Activated CD4-positive, alpha-beta T cell treated with anti-CD3 and anti-CD28 coated beads, Interleukin-10, Interleukin-2, amounts not matched to agents 100 ng/mL and 50 ng/mL, durations not matched to agents 16 hours and 8 hours (primary cell): Measurements from ENCODE around the gene ISCA2.
"Not testable (repeated sequence)": the region's sequence is repeated elsewhere in the genome, so short reads cannot be mapped to it uniquely, and the experiment has no call there.

Experiments
- DNase-seq: peaks from one replicate; pipeline ENCODE4 v3.0.0-alpha.2; 2020

ISCA2 gene, protein sequence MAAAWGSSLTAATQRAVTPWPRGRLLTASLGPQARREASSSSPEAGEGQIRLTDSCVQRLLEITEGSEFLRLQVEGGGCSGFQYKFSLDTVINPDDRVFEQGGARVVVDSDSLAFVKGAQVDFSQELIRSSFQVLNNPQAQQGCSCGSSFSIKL

DNA sequence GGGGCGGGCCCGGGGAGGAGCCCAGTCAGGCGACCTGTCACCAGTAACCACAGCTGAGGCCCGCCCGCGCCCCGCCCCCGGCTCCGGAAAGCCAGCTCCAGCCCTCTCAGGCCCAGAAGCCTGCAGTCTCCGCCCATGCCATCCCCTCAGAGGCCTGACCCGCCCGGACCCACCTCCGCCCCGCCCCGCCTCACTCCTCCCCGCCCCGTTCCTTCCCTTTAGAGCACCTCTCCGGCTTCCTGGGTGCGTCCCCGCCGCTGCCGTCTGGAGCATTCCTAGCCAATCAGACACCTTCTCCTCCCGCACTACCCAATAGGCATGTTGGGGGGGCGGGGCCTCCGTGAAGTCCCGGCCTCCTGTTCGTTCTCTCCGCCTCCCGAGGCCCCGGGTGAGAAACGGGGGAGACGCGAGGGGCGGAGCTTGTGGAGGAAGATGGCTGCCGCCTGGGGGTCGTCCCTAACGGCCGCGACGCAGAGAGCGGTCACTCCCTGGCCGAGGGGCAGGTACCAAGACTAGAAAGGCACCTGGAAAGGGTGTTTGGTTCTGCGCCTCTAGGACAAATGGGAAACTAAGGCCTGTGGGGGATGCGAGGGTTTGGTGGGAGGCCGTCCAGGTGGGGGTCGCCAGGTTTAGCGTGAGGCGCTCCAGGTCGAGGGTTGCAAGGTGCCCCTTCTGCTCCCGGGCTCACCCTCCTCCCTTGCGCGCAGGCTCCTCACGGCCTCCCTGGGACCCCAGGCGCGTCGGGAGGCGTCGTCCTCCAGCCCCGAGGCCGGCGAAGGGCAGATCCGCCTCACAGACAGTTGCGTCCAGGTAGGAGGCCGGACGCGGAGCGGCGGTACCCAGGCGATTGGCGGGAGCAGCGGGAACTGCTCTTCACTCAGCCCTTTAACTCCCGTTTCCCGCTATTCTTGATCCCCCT is at the start of gene ISCA2:
ISCA2 (plus strand) TSS at position 423 of the 919 bp plus-strand sequence; CDS start at position 433, 10 bp downstream.
- peak; percentile 100 for DNase-seq

DNA sequence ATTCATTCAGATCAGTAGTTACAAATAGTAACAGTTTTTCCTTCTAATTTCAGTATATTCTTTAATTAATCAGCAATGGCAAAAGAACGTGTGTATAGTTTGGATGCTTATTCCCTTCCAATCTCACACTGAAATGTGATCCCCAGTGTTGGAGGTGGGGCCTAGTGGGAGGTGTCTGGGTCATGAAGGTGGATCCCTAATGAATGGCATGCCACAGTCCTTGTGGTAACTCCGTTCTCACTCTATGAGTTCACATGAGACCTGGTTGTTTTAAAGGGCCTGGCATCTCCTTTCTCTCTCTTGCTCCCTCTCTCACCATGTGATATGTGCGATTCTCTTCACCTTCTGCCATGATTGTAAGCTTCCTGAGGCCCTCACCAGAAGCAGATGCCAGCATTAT is 48.7 kb upstream of the ISCA2 start:
- no peak for DNase-seq

DNA sequence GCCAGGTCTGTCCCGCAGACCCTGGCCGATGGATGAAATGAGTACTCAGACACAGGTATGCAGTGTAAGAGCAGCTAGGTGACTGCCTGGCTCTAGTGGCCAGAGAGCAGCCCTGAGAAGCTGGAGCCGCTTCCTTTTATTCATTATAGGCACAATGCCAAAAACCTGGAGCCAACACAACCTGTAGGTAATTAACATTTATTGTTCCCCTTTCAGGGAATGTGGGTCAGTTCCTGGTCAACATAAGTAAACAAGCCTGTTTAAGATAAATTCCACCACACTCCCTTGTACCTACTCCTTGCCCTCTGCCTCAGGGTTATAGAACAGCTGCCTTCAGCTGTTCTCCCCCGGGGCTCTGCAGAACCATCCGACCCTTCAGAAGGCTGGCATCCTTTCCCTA is 39.2 kb upstream of the ISCA2 start:
- DNase-seq = not testable (repeated sequence)

DNA sequence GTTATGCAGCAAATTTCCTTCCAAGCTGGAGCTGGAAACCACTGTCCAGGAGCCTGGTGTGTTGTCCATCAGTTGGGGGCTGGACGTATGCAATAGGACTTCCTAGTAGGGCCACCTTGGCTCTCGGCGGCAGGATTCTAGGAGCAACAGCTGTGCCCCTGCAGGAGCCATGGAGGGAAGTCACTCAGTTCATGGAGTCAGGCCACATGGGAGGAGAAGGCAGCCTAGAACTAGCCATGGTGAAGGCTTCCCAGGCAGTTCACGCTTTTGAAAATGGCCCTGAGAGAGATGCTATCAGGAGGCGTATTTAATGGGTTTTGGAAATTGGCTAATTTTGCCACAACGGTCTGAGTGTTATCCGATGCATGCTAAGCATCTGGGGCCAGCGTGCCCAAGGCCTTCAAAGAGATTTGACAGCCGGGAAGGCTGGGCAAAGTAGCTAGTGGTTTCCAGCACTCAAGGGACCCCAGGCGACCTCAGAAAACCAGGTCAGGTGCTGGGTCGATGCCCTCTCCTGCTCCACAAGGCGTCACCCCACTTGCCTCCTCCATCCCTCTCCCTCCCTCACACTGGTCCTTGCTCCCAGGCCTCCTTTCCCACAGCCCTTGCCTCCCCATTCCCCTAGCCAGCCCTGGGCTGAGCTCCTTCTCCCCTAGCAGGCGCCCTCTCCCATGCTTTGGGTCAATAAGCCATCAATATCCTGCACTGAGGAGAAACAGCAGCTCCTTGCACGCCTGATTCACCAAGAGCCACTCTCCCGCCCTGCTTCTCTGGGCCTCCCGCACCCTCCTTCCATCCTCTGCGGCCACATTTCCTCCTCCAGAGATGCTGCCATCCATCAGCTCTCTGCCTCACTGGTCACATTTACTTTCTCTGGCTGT is 36.6 kb upstream of the ISCA2 start:
- no peak for DNase-seq

DNA sequence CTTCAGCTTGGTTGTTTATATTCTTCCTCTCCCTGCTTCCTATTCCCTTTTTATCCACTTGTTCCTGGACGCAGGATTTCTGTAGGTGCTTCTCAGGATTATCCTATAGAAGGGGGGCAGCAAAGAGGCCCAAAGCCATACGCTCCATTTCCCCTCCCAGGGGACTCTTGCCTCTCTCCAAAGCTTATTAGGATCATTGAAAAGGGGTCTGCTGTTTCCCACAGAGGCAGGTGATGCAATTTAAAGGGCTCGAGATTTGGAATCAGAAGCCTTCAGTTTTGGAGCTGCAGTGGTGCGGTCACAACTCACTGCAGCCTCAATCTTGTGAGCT is 36.0 kb upstream of the ISCA2 start:
- no peak for DNase-seq

DNA sequence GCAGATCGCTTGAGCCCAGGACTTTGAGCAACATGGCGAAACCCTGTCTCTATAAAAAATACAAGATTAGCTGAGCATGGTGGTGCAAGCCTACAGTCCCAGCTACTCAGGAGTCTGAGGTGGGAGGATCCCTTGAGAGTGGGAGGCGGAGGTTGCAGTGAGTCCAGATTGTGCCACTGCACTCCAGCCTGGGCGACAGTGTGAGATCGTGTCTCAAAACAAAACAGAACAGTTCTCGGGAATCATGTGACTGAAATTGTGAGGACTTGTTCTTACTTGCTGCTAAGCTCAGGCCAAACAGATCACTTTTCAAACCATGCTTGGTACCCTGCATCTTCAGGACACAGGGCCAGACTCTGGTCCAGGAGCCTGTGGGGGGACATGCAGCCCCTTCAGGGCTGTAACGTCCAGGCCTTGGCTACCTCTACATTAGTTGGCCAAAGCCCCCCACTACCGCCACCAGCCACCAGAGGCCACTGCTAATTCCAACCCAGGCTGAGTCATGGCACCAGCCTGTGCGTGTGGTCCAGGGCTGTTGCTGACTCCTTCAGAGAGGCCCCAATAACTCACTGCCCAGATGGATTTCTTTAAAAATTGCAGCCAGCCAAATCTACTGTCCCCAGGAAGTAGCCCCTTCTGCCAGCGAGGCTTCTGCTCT is 34.1 kb upstream of the ISCA2 start:
- DNase-seq = peak; percentile 22

DNA sequence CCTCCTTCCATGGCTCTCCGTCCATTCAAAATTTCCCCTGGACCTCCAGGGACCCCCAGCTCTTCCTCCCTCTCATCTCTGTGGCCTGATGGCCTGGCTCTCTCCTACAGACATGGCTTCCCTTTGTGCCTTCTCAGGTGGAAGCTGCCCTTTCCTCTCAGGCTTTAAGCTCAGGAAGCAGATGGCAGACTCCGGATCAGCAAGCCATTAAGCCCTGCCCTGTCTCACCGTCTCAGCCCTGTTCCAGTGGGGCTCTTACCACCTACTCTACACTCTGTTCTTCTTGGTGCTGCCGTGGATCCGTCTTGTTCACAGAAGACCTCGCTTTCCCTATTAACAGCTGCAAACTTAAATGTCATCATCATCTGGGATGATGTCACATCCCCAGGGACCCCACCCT is 33.6 kb upstream of the ISCA2 start:
- no peak for DNase-seq

DNA sequence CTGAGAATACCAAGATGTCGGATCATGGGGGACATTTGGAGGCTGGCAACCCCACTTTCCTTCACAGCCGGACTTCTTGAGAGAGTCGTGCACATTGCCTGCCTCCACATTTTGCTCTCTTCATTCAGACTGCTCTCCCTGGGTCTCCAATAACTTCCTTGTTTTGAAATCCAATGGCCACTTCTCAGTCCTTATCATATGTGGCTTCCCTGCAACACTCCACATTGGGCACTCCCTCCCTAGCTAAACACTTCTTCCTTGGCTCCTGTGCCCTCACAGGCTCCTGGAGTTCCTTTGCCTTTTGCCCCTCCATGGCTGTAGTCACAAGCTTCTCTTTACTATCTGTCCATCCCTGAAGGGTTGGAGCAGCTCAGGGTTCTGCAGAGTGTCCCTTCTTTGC is 30.6 kb upstream of the ISCA2 start:
- no peak for DNase-seq

DNA sequence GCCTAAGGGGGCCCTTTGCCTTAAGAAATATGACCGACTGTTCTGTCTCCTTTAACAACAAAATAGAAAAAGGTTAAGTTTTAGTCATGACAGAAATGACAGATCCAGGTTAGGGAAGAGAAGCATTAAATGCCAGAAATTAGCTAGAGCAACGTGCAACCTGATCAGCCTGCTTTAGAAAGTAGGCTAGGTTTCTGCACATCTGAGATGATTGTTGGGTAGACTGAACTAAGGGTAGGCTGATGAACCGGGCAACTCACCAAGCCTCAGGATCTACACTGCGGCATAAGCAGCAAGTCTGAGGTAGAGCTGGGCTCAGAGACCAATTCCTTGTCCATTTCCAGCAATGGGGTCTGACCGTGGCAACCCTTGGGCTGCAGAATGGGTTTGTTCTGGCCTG is 29.9 kb upstream of the ISCA2 start:
- DNase-seq = no peak

DNA sequence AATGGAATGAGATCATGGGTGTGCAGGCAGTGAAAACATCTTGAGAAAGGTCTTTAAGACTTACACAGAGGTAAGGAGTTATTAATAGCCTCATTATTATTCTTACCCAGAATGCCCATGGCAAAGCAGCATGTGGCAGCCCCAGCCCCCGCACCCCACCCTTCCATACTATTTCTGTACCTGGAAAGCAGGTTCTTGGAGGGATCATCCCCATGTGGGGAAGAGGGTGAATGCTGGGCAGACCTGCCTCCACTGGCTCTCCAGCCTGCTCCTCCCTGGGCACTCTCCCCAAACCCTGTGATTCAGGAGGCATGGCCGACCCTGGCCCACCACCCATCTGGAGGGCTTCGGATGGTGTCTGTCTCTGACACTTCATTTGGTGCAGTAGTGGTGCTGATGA is 28.8 kb upstream of the ISCA2 start:
- no peak for DNase-seq

DNA sequence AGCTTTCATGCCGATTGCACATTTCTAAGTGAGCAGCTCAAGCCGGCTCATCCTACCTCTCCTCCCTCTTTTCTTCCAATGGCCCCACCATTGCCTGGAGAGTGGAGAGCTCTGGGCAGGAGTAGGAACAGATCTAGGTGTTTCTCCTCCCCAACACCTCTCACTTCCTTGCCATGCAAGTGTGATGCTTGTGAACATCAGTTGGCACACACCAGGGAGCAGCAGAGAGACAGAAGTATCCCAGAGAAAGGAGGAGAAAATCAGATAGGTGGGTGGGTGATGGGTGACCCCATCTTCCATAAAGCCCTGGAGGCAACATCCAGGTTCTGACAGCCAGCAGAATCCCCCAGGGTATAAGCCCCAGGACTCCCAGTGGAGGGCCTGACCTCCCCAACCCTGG is 28.2 kb upstream of the ISCA2 start:
- no peak for DNase-seq

DNA sequence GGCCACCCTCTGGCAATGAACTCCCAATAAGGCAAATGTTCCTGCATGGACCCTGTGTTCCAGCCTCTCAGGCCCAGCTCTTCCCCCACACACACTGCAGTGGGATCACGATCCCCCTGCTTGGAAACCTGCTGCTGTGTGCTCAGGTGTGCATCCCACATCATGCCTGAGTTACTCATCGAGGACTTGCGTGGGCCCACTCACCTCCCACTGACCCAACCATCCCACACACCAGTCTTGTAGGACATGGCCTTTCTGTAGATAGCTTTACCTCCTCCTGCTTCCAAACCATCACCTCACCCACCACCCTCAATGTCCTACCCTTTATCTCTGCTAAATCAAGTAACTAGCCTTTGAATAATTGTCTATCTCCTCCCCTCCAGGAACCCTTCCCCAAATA is 25.1 kb upstream of the ISCA2 start:
- no peak for DNase-seq

DNA sequence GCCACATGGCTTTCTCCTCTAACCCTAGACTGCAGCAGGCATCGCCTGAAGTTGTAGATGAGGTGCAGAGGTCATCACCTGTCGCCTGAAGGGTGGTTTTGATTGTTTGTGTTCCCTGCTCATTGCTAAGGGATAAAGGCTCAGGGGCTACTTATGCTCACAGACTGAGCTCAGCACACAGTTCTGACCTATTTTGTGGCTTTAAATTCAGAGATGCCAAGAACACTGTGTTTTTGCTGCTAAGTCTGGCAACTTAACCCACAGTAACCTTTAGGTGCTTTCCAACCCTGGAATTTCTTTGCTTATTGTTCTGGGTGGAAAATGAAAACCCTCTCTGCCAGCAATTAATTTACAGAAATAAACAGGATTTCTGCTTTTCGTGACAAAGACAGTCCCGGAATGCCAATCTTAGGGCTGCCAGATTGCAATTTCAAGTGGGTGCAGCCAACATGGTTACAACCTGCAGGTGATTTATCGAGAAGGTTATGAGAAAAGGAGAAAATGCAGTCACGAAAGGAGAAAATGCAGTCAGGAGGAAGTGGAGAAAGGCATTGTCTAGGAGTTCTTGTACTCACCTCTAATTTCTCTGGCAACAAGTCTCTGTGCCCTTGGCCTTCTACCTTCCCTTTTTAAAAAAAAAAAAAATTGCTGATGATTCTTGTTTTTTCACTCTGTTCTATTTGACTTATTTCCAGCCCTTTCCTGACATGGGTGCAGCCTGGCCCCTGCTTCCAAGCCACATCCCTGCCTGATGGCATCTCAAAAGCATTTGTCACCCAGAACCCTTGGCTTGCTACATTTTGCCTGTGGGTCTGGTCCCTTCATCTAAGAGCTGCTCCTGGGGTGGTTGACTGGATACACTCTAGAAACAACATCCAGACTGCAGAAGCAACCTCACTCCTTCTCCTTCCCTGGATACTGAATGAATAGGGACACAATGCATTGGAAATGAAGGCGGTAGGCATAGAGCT is 23.7 kb upstream of the ISCA2 start:
- DNase-seq = no peak

DNA sequence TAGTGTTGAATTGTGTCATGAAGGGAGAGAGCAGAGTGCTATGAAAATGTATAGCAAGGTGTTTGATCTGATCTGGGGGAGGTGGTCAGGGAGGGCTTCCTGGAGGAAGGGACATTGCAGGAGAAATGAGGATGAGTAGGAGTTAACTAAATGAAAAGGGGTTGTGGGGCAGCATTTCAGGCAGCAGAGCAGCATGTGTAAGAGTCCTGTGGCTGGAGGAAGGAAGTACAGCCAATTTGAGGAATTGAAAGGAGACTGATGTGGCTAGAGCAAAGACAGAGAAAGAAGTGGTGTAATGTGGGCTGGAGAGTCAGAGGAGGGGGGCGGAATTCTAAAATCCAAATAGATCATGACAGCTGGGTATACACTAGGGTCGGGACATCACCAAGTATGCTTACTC is 21.0 kb upstream of the ISCA2 start:
- no peak for DNase-seq

DNA sequence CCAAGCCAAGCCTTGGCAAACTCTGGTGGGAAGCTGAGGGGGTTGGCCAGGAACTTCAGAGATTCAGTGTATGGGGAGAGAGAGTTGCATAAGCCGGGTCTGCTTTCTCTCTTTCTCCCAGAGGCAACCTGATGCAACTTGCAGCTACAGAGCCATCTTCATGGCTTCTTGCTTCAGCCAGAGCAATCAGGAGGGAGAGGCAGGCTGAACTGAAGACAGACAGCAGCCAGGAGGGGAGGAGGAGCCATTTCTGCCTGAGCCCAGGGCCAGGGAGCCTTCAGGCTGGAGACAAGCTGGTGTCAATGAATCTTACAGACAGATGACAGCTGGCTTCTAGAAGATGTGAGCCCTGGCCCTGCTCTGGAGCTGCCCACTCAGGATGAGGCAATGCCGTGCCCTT is 19.2 kb upstream of the ISCA2 start:
- DNase-seq = no peak

DNA sequence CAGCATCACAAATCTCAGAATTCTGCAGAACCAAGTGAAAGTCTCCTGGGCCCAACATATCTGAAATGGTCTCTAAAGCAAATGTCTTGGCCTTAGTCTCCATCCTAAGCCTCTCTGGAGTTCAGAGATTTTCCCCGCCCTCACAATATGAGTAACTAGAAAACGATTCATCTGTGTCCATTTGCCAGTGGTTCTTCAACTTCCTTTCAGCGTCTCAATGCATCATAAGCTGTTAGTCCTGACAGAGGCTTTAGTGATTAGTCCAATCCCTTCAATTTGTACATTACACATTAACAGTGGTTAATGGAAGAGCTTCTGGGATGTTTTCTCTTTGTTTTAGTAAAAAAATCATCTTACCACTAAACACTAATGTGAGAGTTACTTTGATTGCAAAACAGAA is 17.9 kb upstream of the ISCA2 start:
- DNase-seq = no peak

DNA sequence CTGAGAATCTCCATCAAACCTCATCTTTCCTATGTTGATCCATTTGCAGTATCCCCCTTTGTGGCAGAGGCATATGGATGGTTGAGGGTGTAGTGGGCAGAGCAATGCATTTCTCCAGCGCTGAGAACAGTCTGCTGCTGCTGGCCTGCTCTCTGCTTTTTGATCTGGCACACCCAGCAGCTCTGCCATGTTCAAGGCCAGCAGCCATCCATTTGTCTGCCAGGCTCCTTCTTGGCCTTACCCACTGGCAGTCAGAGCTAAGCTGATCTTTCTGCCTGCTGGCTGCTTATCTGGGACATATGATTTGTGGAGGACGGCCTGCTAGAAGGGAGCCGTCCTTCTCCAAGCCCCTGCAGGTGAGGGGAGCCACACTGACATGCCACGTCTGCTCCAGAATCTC is 17.5 kb upstream of the ISCA2 start:
- DNase-seq = no peak

DNA sequence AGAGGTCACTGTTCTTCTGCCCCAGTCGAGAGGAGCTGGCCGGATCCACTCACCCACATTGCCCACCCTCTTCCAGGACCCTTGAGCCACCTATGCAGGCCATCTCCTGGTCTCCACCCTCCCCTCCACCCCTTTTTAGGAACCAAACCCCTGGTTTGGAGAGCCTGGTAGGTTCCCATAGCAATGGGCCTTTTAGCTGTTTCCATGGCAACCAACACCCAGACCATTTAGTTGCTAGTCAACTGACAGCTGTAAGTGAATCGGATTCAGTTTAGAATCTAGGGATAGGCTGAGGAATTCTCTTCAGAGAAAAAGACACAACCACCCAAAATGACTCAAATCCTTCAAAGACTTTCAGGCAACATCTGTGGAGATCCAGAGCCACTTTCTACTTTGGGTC is 17.0 kb upstream of the ISCA2 start:
- no peak for DNase-seq

DNA sequence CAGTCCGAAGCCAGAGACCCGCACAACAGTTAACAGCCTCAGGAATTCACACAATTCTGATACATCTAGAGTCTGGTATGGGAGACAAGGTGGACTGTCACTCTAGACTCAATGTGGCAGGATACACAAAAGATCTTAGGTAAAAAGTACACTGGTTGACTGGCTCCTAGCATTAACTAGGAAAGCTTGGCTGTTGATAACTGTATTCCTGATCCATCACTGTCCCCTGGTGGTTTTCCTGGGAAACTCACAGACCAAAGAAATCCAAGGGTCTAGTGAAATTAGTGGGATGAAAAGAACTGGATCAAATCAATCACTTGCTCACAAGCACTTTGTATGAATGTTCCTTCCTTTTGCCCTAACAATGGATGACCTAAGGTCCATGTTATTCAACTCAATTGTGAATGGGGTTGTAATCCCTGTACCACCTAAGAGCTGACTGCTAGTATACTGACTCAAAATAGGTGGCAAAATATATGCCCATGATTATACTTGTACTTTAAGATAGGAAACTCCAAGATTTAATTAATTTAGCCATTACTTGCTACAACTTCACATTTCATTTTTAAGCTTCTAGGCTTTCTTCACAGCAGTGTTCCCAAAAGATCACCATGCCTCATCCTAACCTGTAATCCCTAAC is 14.4 kb upstream of the ISCA2 start:
- no peak for DNase-seq

DNA sequence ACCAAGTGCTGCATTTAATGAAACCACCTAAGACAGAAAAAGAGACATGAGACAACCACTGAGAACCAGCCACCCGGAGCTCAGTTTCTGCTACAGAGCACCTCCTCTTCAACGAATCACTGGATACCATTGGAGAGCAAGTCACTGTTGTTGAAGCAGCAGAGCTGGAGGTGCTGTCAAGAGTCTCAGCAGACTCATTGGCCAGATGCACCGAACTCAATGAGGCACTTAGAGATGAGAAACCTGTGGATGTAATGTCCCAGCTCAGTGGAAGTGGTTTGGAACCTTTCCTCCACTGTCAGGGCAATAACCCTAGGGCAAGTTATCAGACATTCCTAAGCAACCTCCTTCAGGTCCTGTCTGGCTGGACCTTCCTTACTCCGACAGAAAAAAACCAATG is 13.5 kb upstream of the ISCA2 start:
- DNase-seq = no peak

DNA sequence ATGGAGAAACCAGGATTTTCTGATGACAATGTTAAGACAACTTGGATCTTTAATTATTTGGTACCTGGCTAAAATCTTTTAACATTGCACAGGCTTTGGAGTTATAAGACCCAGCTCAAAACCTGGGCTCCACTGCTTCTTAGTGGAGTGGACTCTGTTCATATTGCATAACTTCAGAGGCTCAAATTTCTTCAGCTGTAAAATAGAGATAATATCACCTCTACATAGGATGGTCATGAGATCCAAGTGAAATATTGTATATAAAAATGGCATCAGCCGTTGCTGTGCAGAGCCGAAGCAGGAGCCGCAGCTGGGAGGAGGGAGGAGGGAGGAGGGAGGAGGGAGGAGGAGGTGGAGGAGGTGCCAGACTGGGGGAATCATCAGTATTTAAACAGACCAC is 11.0 kb upstream of the ISCA2 start:
- DNase-seq = no peak

DNA sequence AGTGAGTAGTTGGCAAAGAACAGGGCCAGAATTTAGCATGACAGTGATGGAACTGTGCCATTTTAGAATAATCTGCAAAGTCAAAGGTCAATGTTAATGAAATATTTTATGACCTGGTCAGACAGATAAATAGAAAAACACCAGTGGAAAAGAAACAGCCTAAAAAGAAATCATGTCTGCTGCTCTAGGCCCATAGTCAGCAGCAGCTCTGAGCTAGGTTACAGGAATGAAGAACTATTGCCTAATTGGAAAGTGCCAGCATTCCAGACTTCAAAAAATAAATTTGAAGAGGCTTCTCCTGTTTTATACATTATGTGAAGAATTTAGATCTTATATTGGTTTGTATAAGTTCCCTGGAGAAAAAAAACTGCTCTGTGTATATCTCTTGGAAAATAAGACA is 10.2 kb upstream of the ISCA2 start:
- DNase-seq = no peak
